ENCODE data around the gene NUP210L. TPM values are rescaled to one million over a fixed set of nuclear protein-coding genes. Genes with fewer than 3 reads are reported as not detected.

NUP210L gene
- total RNA-seq, 1 experiment from 2014 or later = 0.10 TPM

- Histone ChIP-seq H4K20me1 (ENCODE audit: insufficient read depth) (peaks cover 11% of the 10 kb centered on the region; the same call in 1 of the 2 replicates), H3K79me2 (ENCODE audit: insufficient read depth, low read length) (peaks cover 24% of the 10 kb centered on the region), H3K27ac (ENCODE audit: low read depth, low read length) (no peak overlapping the region), H3K4me2 (ENCODE audit: low read length) (no peak overlapping the region), H3K9ac (ENCODE audit: low read length) (no peak overlapping the region), H3K36me3 (ENCODE audit: control insufficient read depth in 1 of 2, insufficient read depth in 2 of 2, low read length in 2 of 2) (peaks cover 15 to 31% of the 10 kb centered on the region in 2 experiments), H3K9me3 (ENCODE audit: control insufficient read depth in 1 of 2, insufficient read depth in 1 of 2, low read depth in 1 of 2, low read length in 2 of 2) (no peaks in the 10 kb centered on the region), H3K4me1 (ENCODE audit: control insufficient read depth in 1 of 2, insufficient read depth in 2 of 2, low read length in 2 of 2) (peaks cover 0 to 14% of the 10 kb centered on the region in 2 experiments; a peak in 3 of 4 replicates), H3K9me2 (ENCODE audit: insufficient read depth) (no peaks in the 10 kb centered on the region), H3K27me3 (ENCODE audit: insufficient read depth, low read length) (no peaks in the 10 kb centered on the region), H3K4me3 (replicated peaks in 1 of 2; ENCODE audit: low read depth in 1 of 2, low read length in 2 of 2) (no peak overlapping the region), H2AFZ (ENCODE audit: low read depth, low read length, poor library complexity, severe bottlenecking) (no peak overlapping the region)
- TF ChIP-seq ZFX (IDR thresholded peaks at IDR 0.05) = no peak
- TF ChIP-seq EZH2 (IDR thresholded peaks at IDR 0.05) = no peak
- no peak for TF ChIP-seq EGR1 (IDR thresholded peaks at IDR 0.05; ENCODE audit: low read depth)
- TF ChIP-seq CTCF (IDR thresholded peaks at IDR 0.05 in 2 of 3, conservative IDR thresholded peaks at IDR 0.05 in 1 of 3; ENCODE audit: borderline replicate concordance in 1 of 3, insufficient read depth in 1 of 3, low read depth in 2 of 3, low read length in 2 of 3) = no peak
- TF ChIP-seq ELF1 (IDR thresholded peaks at IDR 0.05; ENCODE audit: borderline replicate concordance, low read depth) = no peak
- no peak for TF ChIP-seq SIN3A (IDR thresholded peaks at IDR 0.05; ENCODE audit: low read depth)
- no peak for TF ChIP-seq CBX3 (IDR thresholded peaks at IDR 0.05; ENCODE audit: low read depth)
- TF ChIP-seq JUND (IDR thresholded peaks at IDR 0.05) = no peak
- TF ChIP-seq POLR2A (IDR thresholded peaks at IDR 0.05; ENCODE audit: borderline replicate concordance, extremely low read depth, insufficient read depth, insufficient read length) = no peak
- TF ChIP-seq RAD21 (IDR thresholded peaks at IDR 0.05; ENCODE audit: low read depth) = no peak
- TF ChIP-seq EZH2phosphoT487 (IDR thresholded peaks at IDR 0.05; ENCODE audit: borderline replicate concordance) = no peak
- TF ChIP-seq MAX (IDR thresholded peaks at IDR 0.05) = no peak
- TF ChIP-seq CEBPB (IDR thresholded peaks at IDR 0.05; ENCODE audit: low read depth) = no peak
- TF ChIP-seq REST (IDR thresholded peaks at IDR 0.05; ENCODE audit: low read depth) = no peak
- no TSS peak for BruUV-seq (replicated peaks)
- ChIA-PET POLR2A (interaction anchor here (1.0 kb wide), 1 partner anchor 29 kb away, joined by 3 read pairs; no protein-coding TSS in a partner anchor), RAD21 (ENCODE audit: low non-redundant PET in 1 of 2, low total read pairs in 2 of 2, uncharacterized antibody in 2 of 2, unreplicated experiment in 2 of 2) (no interaction called here), CTCF (no interaction called here)
- no peak for DNase-seq (ENCODE audit: low read depth, low spot score)
- intact Hi-C loops (cut with micrococcal nuclease) = no loop called here
- no peak for ATAC-seq
Measured at GRCh38 chr1:153995202-153995601, 159.7 kb downstream of the NUP210L start.
